Duodenal mucosa (tissue), 2 donors: ENCODE results near the gene RAB28.

Experiments used
- H3K27ac ChIP-seq: one replicate; pipeline ENCODE4 v1.7.0; 2013; ENCODE audit warnings: low read depth, low read length
- H3K27me3 ChIP-seq, 2 donors: one replicate each; pipeline ENCODE4 v1.7.0; 2013; ENCODE audit warnings: low read length in 2 of 2, control low read depth in 1 of 2; ENCODE audit not compliant: insufficient read depth in 2 of 2, control insufficient read depth in 1 of 2
- H3K36me3 ChIP-seq, 2 donors: one replicate each; pipeline ENCODE4 v1.7.0; 2013; ENCODE audit warnings: low read length in 2 of 2, control low read depth in 1 of 2; ENCODE audit not compliant: insufficient read depth in 2 of 2, control insufficient read depth in 1 of 2
- H3K4me1 ChIP-seq, 2 donors: one replicate each; pipeline ENCODE4 v1.7.0; 2013; ENCODE audit warnings: low read length in 2 of 2, control low read depth in 1 of 2; ENCODE audit not compliant: insufficient read depth in 2 of 2, control insufficient read depth in 1 of 2
- H3K4me3 ChIP-seq, 2 donors: one replicate each; pipeline ENCODE4 v1.7.0; 2013; ENCODE audit warnings: low read length in 2 of 2, low read depth in 1 of 2
- H3K9ac ChIP-seq, 2 donors: one replicate each; pipeline ENCODE4 v1.7.0; 2013; ENCODE audit warnings: low read length in 2 of 2, low read depth in 1 of 2
- H3K9me3 ChIP-seq, 2 donors: one replicate each; pipeline ENCODE4 v1.7.0; 2013; ENCODE audit warnings: low read length in 2 of 2, control low read depth in 1 of 2; ENCODE audit not compliant: control insufficient read depth in 1 of 2

Gene RAB28

GRCh38 chr4:13364172-13364571 is 120.0 kb downstream of the RAB28 start:
- no peaks in the 10 kb centered on the region for H3K27me3 ChIP-seq
- no peaks in the 10 kb centered on the region for H3K4me1 ChIP-seq
- no peak overlapping the region for H3K9ac ChIP-seq
- H3K9me3 ChIP-seq = no peaks in the 10 kb centered on the region
- no peak overlapping the region for H3K27ac ChIP-seq
- H3K4me3 ChIP-seq = no peak overlapping the region
- no peaks in the 10 kb centered on the region for H3K36me3 ChIP-seq

GRCh38 chr4:13359809-13360208 is 124.3 kb downstream of the RAB28 start:
- no peak overlapping the region for H3K27ac ChIP-seq
- no peaks in the 10 kb centered on the region for H3K36me3 ChIP-seq
- H3K9me3 ChIP-seq = no peaks in the 10 kb centered on the region
- H3K4me3 ChIP-seq = no peak overlapping the region
- no peak overlapping the region for H3K9ac ChIP-seq
- no peaks in the 10 kb centered on the region for H3K4me1 ChIP-seq
- H3K27me3 ChIP-seq = no peaks in the 10 kb centered on the region

GRCh38 chr4:13355111-13355880 is 128.8 kb downstream of the RAB28 start:
- Histone ChIP-seq H3K27me3 (no peaks in the 10 kb centered on the region), H3K36me3 (no peaks in the 10 kb centered on the region), H3K27ac (no peak overlapping the region), H3K9me3 (no peaks in the 10 kb centered on the region), H3K9ac (no peak overlapping the region), H3K4me3 (no peak overlapping the region), H3K4me1 (no peaks in the 10 kb centered on the region)

GRCh38 chr4:13349096-13349495 is 135.0 kb downstream of the RAB28 start:
- Histone ChIP-seq H3K9me3 (no peaks in the 10 kb centered on the region), H3K9ac (no peak overlapping the region), H3K4me1 (no peaks in the 10 kb centered on the region), H3K27ac (no peak overlapping the region), H3K27me3 (no peaks in the 10 kb centered on the region), H3K36me3 (no peaks in the 10 kb centered on the region), H3K4me3 (no peak overlapping the region)

GRCh38 chr4:13348216-13348615 is 135.9 kb downstream of the RAB28 start:
- Histone ChIP-seq H3K27ac (no peak overlapping the region), H3K27me3 (no peaks in the 10 kb centered on the region), H3K9me3 (no peaks in the 10 kb centered on the region), H3K36me3 (no peaks in the 10 kb centered on the region), H3K9ac (no peak overlapping the region), H3K4me3 (no peak overlapping the region), H3K4me1 (no peaks in the 10 kb centered on the region)

GRCh38 chr4:13347517-13348125 is 136.5 kb downstream of the RAB28 start:
- no peak overlapping the region for H3K27ac ChIP-seq
- H3K4me3 ChIP-seq = no peak overlapping the region
- H3K9me3 ChIP-seq = no peaks in the 10 kb centered on the region
- no peaks in the 10 kb centered on the region for H3K36me3 ChIP-seq
- H3K9ac ChIP-seq = no peak overlapping the region
- H3K27me3 ChIP-seq = no peaks in the 10 kb centered on the region
- no peaks in the 10 kb centered on the region for H3K4me1 ChIP-seq

GRCh38 chr4:13344216-13344615 is 139.9 kb downstream of the RAB28 start:
- Histone ChIP-seq H3K36me3 (no peaks in the 10 kb centered on the region), H3K9me3 (no peaks in the 10 kb centered on the region), H3K27ac (no peak overlapping the region), H3K4me1 (no peaks in the 10 kb centered on the region), H3K9ac (no peak overlapping the region), H3K4me3 (no peak overlapping the region), H3K27me3 (no peaks in the 10 kb centered on the region)

GRCh38 chr4:13340672-13341071 is 143.5 kb downstream of the RAB28 start:
- H3K9me3 ChIP-seq = no peaks in the 10 kb centered on the region
- no peaks in the 10 kb centered on the region for H3K36me3 ChIP-seq
- no peak overlapping the region for H3K4me3 ChIP-seq

GRCh38 chr4:13331827-13332226 is 152.3 kb downstream of the RAB28 start:
- no peak overlapping the region for H3K9ac ChIP-seq
- no peaks in the 10 kb centered on the region for H3K27me3 ChIP-seq
- H3K36me3 ChIP-seq = no peaks in the 10 kb centered on the region
- H3K9me3 ChIP-seq = no peaks in the 10 kb centered on the region
- H3K4me1 ChIP-seq = peaks cover 0 to 3% of the 10 kb centered on the region in 2 donors
- no peak overlapping the region for H3K4me3 ChIP-seq
- no peak overlapping the region for H3K27ac ChIP-seq

More at GRCh38 chr4:13340672-13341071, 143.5 kb downstream of the RAB28 start:
- H3K27me3 ChIP-seq = no peaks in the 10 kb centered on the region
- H3K27ac ChIP-seq = no peak overlapping the region
- H3K9ac ChIP-seq = no peak overlapping the region
- H3K4me1 ChIP-seq = no peaks in the 10 kb centered on the region

GRCh38 chr4:13329963-13330362 is 154.2 kb downstream of the RAB28 start:
- H3K36me3 ChIP-seq = no peaks in the 10 kb centered on the region
- no peak overlapping the region for H3K9ac ChIP-seq
- H3K9me3 ChIP-seq = no peaks in the 10 kb centered on the region
- no peaks in the 10 kb centered on the region for H3K27me3 ChIP-seq
- no peak overlapping the region for H3K4me3 ChIP-seq
- H3K4me1 ChIP-seq = peaks cover 0 to 3% of the 10 kb centered on the region in 2 donors
- H3K27ac ChIP-seq = no peak overlapping the region
